ENCODE measurements around the gene TRAK2. TPM values are rescaled to one million over a fixed set of nuclear protein-coding genes. Genes with fewer than 3 reads are reported as not detected.

The TRAK2 gene
- total and polyA plus RNA-seq, 2 experiments from 2014 or later, result 6.7 to 17.0 TPM

DNA sequence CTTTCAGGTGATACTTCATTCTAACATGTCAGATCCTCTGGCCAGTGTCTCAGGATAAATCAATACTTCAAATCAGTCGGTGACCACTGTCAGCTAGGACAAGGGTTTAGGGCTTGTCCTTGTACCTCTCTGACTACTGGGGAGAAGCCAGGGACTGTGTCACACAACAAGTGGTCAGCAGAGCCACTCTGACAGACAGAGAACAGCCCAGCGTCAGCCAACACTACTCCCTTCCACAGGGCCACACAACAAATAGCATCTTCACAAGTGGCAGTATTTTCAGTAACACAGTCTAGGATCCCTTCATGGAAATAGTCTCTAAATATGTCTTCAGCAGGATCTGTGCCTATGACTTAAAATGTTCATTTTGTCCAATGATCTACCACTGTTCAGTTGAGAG is 108.3 kb downstream of the TRAK2 start (continued):
- no peak for TF ChIP-seq EZH2phosphoT487 (IDR thresholded peaks at IDR 0.05; ENCODE audit: unreplicated experiment)
- TF ChIP-seq, protein P1, sequence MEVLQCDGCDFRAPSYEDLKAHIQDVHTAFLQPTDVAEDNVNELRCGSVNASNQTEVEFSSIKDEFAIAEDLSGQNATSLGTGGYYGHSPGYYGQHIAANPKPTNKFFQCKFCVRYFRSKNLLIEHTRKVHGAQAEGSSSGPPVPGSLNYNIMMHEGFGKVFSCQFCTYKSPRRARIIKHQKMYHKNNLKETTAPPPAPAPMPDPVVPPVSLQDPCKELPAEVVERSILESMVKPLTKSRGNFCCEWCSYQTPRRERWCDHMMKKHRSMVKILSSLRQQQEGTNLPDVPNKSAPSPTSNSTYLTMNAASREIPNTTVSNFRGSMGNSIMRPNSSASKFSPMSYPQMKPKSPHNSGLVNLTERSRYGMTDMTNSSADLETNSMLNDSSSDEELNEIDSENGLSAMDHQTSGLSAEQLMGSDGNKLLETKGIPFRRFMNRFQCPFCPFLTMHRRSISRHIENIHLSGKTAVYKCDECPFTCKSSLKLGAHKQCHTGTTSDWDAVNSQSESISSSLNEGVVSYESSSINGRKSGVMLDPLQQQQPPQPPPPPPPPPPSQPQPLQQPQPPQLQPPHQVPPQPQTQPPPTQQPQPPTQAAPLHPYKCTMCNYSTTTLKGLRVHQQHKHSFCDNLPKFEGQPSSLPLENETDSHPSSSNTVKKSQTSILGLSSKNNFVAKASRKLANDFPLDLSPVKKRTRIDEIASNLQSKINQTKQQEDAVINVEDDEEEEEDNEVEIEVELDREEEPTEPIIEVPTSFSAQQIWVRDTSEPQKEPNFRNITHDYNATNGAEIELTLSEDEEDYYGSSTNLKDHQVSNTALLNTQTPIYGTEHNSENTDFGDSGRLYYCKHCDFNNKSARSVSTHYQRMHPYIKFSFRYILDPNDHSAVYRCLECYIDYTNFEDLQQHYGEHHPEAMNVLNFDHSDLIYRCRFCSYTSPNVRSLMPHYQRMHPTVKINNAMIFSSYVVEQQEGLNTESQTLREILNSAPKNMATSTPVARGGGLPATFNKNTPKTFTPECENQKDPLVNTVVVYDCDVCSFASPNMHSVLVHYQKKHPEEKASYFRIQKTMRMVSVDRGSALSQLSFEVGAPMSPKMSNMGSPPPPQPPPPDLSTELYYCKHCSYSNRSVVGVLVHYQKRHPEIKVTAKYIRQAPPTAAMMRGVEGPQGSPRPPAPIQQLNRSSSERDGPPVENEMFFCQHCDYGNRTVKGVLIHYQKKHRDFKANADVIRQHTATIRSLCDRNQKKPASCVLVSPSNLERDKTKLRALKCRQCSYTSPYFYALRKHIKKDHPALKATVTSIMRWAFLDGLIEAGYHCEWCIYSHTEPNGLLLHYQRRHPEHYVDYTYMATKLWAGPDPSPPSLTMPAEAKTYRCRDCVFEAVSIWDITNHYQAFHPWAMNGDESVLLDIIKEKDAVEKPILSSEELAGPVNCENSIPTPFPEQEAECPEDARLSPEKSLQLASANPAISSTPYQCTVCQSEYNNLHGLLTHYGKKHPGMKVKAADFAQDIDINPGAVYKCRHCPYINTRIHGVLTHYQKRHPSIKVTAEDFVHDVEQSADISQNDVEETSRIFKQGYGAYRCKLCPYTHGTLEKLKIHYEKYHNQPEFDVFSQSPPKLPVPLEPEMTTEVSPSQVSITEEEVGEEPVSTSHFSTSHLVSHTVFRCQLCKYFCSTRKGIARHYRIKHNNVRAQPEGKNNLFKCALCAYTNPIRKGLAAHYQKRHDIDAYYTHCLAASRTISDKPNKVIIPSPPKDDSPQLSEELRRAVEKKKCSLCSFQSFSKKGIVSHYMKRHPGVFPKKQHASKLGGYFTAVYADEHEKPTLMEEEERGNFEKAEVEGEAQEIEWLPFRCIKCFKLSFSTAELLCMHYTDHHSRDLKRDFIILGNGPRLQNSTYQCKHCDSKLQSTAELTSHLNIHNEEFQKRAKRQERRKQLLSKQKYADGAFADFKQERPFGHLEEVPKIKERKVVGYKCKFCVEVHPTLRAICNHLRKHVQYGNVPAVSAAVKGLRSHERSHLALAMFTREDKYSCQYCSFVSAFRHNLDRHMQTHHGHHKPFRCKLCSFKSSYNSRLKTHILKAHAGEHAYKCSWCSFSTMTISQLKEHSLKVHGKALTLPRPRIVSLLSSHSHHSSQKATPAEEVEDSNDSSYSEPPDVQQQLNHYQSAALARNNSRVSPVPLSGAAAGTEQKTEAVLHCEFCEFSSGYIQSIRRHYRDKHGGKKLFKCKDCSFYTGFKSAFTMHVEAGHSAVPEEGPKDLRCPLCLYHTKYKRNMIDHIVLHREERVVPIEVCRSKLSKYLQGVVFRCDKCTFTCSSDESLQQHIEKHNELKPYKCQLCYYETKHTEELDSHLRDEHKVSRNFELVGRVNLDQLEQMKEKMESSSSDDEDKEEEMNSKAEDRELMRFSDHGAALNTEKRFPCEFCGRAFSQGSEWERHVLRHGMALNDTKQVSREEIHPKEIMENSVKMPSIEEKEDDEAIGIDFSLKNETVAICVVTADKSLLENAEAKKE (CRISPR knock-in tag; IDR thresholded peaks at IDR 0.05), result no peak

DNA sequence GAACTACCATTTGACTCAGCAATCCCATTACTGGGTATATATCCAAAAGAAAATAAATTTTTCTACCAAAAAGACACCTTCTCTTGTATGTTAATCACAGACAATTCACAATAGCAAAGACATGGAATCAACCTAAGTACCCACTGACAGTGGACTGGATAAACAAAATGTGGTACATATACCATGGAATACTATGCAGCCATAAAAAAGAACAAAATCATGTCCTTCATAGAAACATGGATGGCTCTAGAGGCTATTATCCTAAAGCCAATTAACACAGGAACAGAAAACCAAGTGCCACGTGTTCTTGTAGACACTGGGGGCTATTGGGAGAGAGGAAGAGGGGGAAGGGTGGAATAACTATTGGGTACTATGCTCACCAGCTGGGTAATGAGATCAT is 121.8 kb downstream of the TRAK2 start:
- Histone ChIP-seq H3K79me2 (replicated peaks; ENCODE audit: insufficient read depth) (no peaks in the 10 kb centered on the region), H3F3A (replicated peaks; ENCODE audit: low read depth) (no peaks in the 10 kb centered on the region), H3K4me2 (no peak overlapping the region), H2AFZ (no peak overlapping the region), H3K36me3 (ENCODE audit: insufficient read depth) (no peaks in the 10 kb centered on the region), H4K20me1 (replicated peaks; ENCODE audit: insufficient read depth) (no peaks in the 10 kb centered on the region), H3K4me1 (ENCODE audit: insufficient read depth) (no peaks in the 10 kb centered on the region), H3K27ac (ENCODE audit: low read depth) (no peak overlapping the region), H3K27me3 (ENCODE audit: insufficient read depth) (no peaks in the 10 kb centered on the region), H3K4me3 (no peak overlapping the region), H3K9me2 (ENCODE audit: insufficient read depth) (no peaks in the 10 kb centered on the region)
- Mint-ChIP-seq H3K27ac (no peak overlapping the region), H3K9me3 (no peaks in the 10 kb centered on the region; the same call in 2 of the 3 replicates), H3K4me3 (no peak overlapping the region), H3K27me3 (ENCODE audit: insufficient read depth, low read depth, poor library complexity) (no peaks in the 10 kb centered on the region), H3K36me3 (ENCODE audit: low read depth) (no peaks in the 10 kb centered on the region), H3K4me1 (no peaks in the 10 kb centered on the region)
- TF ChIP-seq STAT1 (IDR thresholded peaks at IDR 0.05; ENCODE audit: unreplicated experiment) (no peak), ZNF114 (CRISPR knock-in tag; IDR thresholded peaks at IDR 0.05) (no peak), EZH2 (IDR thresholded peaks at IDR 0.05; ENCODE audit: low read depth, unreplicated experiment) (no peak), POLR2AphosphoS5 (IDR thresholded peaks at IDR 0.05; ENCODE audit: low read depth) (no peak)
- DNase-seq (ENCODE audit: low spot score) (no peak), ATAC-seq (no peak)

Measured in GM23338 (cell line).